Neural crest cell (in vitro differentiated cells): ENCODE results near the gene PHLDA3. TPM values are rescaled to one million over a fixed set of nuclear protein-coding genes. Genes with fewer than 3 reads are reported as not detected.
"Not testable (repeated sequence)": the region's sequence is repeated elsewhere in the genome, so short reads cannot be mapped to it uniquely, and the experiment has no call there.

Experiments used
- DNase-seq: peaks from one replicate; pipeline ENCODE4 v3.0.0; 2021; ENCODE audit warnings: low read depth, mixed read lengths, low spot score
- H3K27ac Mint-ChIP-seq: one replicate; pipeline ENCODE4 v1.8.0; 2021; ENCODE audit warnings: mild to moderate bottlenecking, mixed read lengths; ENCODE audit not compliant: unreplicated experiment
- H3K27me3 Mint-ChIP-seq: 2 replicates; pipeline ENCODE4 v1.8.0; 2021; ENCODE audit warnings: low read depth, mild to moderate bottlenecking, mixed read lengths
- H3K36me3 Mint-ChIP-seq: 2 replicates; pipeline ENCODE4 v1.8.0; 2021; ENCODE audit warnings: low read depth, mild to moderate bottlenecking, mixed read lengths
- H3K4me1 Mint-ChIP-seq: 2 replicates; pipeline ENCODE4 v1.8.0; 2021; ENCODE audit warnings: mixed read lengths
- H3K4me3 Mint-ChIP-seq: one replicate; pipeline ENCODE4 v1.8.0; 2021; ENCODE audit warnings: mild to moderate bottlenecking, mixed read lengths
- H3K9me3 Mint-ChIP-seq: 2 replicates; pipeline ENCODE4 v1.8.0; 2021; ENCODE audit warnings: mixed read lengths
- total RNA-seq: library from RNA; stranded (reverse); gene quantifications from 2 replicates; pipeline ENCODE4 v1.2.1, GENCODE V29; 2021
- TF ChIP-seq, protein P1 (sequence below): fragments of 200-600 bp; sonication (generic); conservative IDR thresholded peaks from 2 replicates; pipeline ENCODE4 v1.5.0; 2021; ENCODE audit warnings: antibody characterized with exemption, mild to moderate bottlenecking

PHLDA3 gene
- total RNA-seq, 1 donor from 2014 or later, result 10.7 TPM

DNA sequence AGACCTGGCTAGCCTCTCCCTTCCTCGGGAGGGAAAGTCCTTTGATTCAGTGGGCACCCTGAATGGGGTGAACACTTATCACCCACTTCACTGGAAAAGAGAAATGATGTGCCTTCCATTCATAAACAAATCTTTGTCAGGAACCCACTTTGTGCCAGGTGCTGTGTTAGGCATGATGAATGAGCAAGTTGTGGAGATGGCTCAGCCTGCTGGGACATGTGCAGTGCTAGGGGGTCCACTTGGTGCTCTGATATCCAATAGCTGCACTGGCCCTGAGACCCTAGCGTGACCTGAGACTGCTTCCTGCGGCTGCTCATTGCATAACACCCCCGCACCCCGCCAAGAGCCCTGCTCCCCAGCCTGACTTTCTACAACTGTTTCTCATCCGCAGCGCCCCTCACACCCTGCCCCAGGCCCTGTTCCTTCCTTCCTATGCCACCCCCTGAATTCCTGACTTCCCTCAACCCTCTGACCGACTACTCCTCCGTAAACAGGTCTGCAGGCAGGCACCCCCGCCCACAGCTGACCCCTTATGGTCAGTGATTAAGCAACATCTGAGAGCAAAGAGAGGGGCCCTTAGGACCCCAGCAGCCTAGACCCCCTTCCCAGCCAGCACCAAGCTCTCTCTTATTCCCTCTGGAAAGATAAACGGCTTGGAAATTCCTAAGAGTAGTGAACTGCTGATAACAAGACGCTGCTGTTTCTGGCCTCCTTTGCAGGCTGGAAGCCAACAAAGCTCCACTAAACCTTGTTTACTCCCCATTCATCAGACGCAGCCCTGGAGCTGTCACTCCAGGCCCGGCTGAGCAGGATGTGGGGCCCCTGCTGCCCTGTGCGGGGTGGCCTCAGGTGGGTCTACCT, 25.0 kb upstream of the PHLDA3 start:
- Mint-ChIP-seq H3K9me3 (no peaks in the 10 kb centered on the region), H3K4me1 (peaks cover 38% of the 10 kb centered on the region), H3K27me3 (no peaks in the 10 kb centered on the region), H3K4me3 (no peak overlapping the region), H3K27ac (peak overlapping the region; percentile 31), H3K36me3 (no peaks in the 10 kb centered on the region)
- DNase-seq, result no peak
- TF ChIP-seq, protein P1, sequence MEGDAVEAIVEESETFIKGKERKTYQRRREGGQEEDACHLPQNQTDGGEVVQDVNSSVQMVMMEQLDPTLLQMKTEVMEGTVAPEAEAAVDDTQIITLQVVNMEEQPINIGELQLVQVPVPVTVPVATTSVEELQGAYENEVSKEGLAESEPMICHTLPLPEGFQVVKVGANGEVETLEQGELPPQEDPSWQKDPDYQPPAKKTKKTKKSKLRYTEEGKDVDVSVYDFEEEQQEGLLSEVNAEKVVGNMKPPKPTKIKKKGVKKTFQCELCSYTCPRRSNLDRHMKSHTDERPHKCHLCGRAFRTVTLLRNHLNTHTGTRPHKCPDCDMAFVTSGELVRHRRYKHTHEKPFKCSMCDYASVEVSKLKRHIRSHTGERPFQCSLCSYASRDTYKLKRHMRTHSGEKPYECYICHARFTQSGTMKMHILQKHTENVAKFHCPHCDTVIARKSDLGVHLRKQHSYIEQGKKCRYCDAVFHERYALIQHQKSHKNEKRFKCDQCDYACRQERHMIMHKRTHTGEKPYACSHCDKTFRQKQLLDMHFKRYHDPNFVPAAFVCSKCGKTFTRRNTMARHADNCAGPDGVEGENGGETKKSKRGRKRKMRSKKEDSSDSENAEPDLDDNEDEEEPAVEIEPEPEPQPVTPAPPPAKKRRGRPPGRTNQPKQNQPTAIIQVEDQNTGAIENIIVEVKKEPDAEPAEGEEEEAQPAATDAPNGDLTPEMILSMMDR, result no peak

DNA sequence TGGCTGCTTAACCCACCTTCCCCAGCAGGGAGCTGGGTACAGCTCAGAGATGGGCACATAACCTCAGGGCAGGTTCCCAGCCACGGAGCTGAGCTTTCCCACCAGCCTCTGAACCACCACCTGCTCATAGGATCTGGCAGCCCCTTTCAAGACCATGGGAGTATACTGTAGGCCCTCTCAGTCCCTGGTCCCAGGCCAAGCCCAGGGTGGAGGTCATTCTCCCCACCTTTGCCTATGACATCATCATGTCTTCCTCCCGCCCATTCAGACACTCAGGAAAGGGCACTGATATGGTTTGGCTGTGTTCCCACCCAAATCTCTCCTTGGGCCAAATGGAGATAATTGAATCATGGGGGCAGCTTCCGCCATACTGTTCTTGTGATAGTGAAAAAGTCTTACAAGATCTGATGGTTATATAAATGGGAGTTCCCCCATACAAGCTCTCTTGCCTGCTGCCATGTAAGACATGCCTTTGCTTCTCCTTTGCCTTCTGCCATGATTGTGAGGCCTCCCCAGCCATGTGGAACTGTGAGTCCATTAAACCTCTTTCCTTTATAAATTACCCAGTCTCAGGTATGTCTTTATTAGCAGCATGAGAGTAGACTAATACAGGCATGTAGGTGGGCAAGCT, 24.2 kb upstream of the PHLDA3 start:
- H3K4me3 Mint-ChIP-seq, H3K36me3 Mint-ChIP-seq, H3K27ac Mint-ChIP-seq, H3K9me3 Mint-ChIP-seq, DNase-seq, H3K27me3 Mint-ChIP-seq: not testable (repeated sequence)
- H3K4me1 Mint-ChIP-seq, result peaks cover 41% of the 10 kb centered on the region

DNA sequence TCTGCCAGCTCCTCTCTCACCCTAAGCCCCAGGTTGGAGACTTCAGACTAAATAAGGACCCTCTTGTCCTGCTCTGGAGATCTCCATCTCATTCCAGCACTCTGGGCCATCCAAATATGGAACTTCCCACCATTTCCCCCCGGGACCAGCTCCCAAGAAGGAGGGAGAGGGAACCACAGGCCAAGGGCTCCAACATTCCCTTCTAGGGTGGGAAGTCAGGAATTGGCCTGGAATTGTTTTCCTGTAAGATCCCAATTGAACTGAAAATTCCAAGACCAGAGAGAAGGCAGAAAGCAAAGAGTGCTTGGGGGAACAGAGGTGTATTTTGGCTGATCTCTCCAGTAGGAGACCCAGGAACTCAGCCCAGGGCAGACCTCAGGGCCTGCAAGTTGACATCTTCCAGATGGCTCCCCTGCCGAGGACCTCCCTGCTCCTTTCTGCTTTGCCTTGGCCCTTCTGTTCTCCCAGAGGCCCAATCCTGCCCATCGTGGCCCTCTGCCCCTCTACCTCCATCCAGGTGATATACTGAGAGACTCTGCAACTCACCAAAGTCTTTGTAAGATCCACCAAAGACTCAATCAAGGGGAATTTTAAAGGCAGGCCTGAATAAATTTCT, 23.0 kb upstream of the PHLDA3 start:
- H3K9me3 Mint-ChIP-seq, result no peaks in the 10 kb centered on the region
- DNase-seq, result no peak
- H3K4me3 Mint-ChIP-seq, result no peak overlapping the region
- H3K27ac Mint-ChIP-seq, result no peak overlapping the region
- no peaks in the 10 kb centered on the region for H3K36me3 Mint-ChIP-seq
- H3K4me1 Mint-ChIP-seq, result peaks cover 41% of the 10 kb centered on the region
- TF ChIP-seq, protein P1, result no peak
- H3K27me3 Mint-ChIP-seq, result no peaks in the 10 kb centered on the region

DNA sequence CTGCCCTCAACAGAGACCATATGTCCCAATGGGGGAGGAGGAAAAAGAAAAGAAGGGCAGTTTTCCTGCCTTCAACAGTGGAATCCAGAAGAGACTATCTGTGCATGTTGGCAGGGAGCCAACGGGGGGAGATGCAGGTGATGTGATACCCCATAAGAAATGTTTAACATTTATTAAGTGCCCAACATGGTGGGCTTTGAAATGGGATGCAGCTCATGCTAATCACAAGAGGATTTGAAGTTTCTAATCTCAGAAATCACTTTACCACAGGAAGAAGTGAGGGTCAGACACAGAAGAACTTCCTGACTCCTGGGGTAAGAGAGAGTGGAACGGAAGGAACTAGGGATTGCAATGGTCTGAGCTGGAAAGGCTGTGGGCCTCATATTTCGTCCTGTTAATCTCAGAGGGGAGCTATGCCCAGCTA, 21.7 kb upstream of the PHLDA3 start:
- Mint-ChIP-seq H3K36me3 (no peaks in the 10 kb centered on the region), H3K27me3 (no peaks in the 10 kb centered on the region), H3K4me1 (peaks cover 35% of the 10 kb centered on the region), H3K4me3 (no peak overlapping the region), H3K9me3 (no peaks in the 10 kb centered on the region), H3K27ac (no peak overlapping the region)
- no peak for DNase-seq
- TF ChIP-seq, protein P1, result no peak

DNA sequence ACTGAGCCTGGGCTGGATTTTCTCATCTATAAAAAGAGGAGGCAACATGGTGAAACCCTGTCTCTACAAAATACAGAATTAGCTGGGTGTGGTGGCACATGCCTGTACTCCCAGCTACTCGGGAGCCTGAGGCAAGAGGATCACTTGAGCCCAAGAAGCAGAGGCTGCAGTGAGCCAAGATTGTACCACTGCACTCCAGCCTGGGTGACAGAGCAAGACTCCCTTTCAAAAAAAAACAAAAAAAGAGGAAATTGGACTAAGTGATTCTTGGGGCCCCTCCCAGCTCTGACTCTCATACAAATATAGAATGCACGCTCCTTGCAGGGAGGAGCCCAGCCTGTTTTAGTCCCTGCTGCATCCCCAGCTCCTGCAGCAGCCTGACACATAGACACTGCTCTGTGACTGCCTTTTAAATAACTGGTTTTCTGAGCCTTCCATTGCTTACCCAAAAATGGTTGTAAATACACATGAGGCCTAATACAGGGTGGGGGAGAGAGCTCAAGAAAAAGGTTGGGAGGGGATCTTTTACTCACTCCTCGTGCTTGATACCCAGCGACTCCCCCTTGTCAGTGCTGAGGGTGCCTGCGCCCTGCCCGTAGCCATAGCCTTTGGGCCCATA, 20.8 kb upstream of the PHLDA3 start:
- TF ChIP-seq, protein P1, result no peak
- Mint-ChIP-seq H3K4me3 (no peak overlapping the region), H3K36me3 (no peaks in the 10 kb centered on the region), H3K4me1 (peaks cover 27% of the 10 kb centered on the region), H3K27me3 (no peaks in the 10 kb centered on the region), H3K27ac (no peak overlapping the region), H3K9me3 (no peaks in the 10 kb centered on the region)
- no peak for DNase-seq
